Epithelial cell of esophagus (primary cell): ENCODE measurements around the gene CISD3.
A peak's percentile ranks its signal among the peaks of the same experiment; 100 is the strongest.
"Not testable (repeated sequence)": the region's sequence is repeated elsewhere in the genome, so short reads cannot be mapped to it uniquely, and the experiment has no call there.

ENCODE experiments used
- DNase-seq: peaks from one replicate; pipeline ENCODE4 v3.0.0; 2010; ENCODE audit warnings: low read depth
- H3K4me3 ChIP-seq: 2 replicates; pipeline ENCODE4 v1.5.1; 2011; ENCODE audit warnings: mild to moderate bottlenecking, low read length, control low read depth
- CTCF ChIP-seq: IDR thresholded peaks from 2 replicates; pipeline ENCODE4 v1.5.1; 2011; ENCODE audit warnings: low read depth, mild to moderate bottlenecking, low read length, control low read depth, inconsistent platforms; ENCODE audit not compliant: insufficient read depth; ENCODE audit errors: missing control alignments

The CISD3 gene

GRCh38 chr17:38719943-38720641 lies 10.0 kb upstream of the CISD3 start:
- no peak for TF ChIP-seq CTCF
- no peak overlapping the region for H3K4me3 ChIP-seq
- DNase-seq, result no peak

- no peak for TF ChIP-seq CTCF
- H3K4me3 ChIP-seq, result no peak overlapping the region
- DNase-seq, result no peak
These were observed 9.2 kb upstream of the CISD3 start for GRCh38 chr17:38720941-38721340.

GRCh38 chr17:38721802-38722201 lies 8.3 kb upstream of the CISD3 start:
- no peak for DNase-seq
- no peak overlapping the region for H3K4me3 ChIP-seq
- no peak for TF ChIP-seq CTCF

GRCh38 chr17:38724337-38724988 lies 5.7 kb upstream of the CISD3 start:
- no peak for TF ChIP-seq CTCF
- no peak overlapping the region for H3K4me3 ChIP-seq
- DNase-seq, result no peak

GRCh38 chr17:38725066-38725465 lies 5.1 kb upstream of the CISD3 start:
- no peak for TF ChIP-seq CTCF
- no peak for DNase-seq
- H3K4me3 ChIP-seq, result no peak overlapping the region

- not testable (repeated sequence) for H3K4me3 ChIP-seq, DNase-seq
These were observed 4.0 kb upstream of the CISD3 start for GRCh38 chr17:38726145-38726544.

GRCh38 chr17:38727736-38728135 lies 2.4 kb upstream of the CISD3 start:
- peak; percentile 29 for DNase-seq
- H3K4me3 ChIP-seq, result no peak overlapping the region
- TF ChIP-seq CTCF, result no peak
